HG02885 (cell line): Measurements from ENCODE around the gene ALG12.

ENCODE experiments used
- ATAC-seq: cut with Tn5 transposase; IDR thresholded peaks from one replicate; pipeline ENCODE4 v1.9.1; 2021; ENCODE audit warnings: mild to moderate bottlenecking; ENCODE audit not compliant: unreplicated experiment, poor library complexity

The ALG12 gene

DNA sequence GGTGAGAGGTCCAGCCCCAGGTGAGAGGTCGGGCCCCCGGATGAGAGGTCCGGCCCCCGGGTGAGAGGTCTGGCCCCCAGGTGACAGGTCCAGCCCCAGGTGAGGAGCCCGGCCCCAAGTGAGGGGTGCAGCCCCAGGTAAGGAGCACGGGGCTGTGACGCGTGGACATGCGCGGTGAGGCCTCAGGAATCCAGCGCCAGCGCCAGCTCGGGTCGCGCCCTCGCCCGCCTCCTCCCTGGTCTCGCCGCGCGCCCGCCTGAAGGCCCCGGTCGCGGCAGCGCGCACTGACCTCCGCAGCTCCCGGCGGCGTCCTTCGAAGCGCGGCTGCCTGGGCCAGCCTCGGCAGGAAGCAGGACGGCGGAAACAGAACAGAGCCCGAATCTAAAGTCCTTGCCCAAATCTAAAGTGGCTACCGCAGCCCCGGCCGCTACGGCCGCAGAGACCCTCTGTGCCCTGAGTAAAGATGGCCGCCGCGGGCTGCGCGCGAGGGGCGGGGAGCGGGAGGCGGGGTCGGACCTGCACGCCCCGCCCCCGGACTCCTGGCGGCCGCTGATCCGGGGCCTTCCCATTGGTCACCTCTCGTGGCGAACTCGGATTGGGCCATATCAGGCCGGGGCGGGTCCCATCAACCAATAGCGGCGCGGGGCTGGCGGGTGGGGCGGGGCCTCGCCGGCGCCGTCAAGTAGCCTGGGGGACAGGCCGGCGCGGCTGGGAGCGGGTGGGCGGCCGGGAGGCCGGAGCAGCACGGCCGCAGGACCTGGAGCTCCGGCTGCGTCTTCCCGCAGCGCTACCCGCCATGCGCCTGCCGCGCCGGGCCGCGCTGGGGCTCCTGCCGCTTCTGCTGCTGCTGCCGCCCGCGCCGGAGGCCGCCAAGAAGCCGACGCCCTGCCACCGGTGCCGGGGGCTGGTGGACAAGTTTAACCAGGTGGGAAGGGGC is at the start of gene ALG12, which contains the start of gene CRELD2:
ALG12 (minus strand) TSS at position 465 of the 937 bp plus-strand sequence. CDS start 4,673 bp downstream, outside the sequence.
CRELD2 (plus strand) TSS at position 661 of the 937 bp plus-strand sequence; CDS start at position 797, 136 bp downstream.
- ATAC-seq = peak; percentile 96

DNA sequence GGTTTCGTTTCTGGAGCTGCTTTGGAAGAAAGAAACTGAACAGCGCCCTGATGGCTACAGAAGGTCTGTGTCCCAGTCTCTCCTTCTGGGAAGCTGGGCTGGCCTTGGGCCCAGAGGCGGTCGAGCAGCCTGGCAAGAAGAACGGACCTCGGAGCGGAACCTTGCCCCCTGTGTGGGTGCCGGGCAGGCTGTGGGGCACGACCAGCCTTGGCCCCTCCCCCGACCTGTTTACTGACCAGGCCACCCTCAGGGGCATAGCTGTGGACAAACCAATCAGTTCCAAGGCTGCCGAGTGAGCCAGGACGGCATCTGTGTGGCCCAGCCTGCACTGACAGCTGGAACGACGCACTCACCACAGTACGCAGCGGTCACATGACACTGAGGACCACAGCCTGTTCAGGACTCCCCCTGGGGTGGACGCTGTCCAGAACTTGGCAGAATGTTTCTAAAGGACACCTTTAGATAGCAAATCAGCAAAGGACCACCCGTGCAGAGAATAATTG is 49.5 kb upstream of the ALG12 start:
- no peak for ATAC-seq

DNA sequence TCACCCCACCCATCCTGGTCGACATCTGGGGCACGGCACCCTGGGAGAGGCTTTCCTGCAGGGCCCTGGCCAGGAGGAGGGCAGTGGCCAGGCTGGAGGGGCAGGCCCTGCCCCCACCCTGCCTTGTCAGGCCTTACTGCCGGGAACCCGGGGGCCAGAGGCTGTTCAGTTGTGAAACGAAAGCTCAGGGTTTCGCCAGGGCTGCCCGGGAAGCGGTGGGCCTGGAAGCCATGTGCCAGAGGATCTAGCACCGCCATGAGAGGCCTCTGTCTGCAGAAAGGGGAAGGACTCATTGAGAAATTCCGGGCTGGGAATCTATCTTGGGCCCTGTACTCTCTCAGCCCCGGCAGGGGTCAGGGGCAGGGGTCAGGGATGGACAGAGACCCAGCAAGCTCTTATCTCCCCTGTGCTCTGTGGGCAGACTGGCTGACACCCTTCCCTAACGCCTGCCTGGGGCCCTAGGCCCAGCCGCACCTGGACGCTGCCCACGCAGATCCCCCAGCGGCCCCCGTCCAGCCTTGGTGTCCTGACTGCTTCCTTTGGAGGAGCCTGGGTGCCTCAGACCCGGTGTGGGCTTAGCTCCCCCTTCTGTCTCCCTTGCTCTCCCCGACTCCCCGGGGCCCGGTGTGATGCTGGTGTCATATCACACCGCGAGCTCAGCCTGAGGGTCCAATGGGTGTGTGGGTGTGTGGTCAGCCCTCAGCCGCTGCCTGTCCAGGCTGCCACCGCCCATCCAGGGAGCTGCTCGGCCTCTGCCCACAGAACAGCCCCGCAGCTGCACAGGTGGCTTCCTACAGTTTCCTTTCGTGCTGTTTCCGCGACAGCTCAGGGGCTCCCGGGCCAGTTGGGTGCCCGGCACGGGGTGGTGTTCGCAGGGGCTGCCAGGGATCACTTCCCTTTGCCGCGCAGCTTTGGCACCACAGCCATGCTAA is 48.8 kb upstream of the ALG12 start:
- no peak for ATAC-seq

DNA sequence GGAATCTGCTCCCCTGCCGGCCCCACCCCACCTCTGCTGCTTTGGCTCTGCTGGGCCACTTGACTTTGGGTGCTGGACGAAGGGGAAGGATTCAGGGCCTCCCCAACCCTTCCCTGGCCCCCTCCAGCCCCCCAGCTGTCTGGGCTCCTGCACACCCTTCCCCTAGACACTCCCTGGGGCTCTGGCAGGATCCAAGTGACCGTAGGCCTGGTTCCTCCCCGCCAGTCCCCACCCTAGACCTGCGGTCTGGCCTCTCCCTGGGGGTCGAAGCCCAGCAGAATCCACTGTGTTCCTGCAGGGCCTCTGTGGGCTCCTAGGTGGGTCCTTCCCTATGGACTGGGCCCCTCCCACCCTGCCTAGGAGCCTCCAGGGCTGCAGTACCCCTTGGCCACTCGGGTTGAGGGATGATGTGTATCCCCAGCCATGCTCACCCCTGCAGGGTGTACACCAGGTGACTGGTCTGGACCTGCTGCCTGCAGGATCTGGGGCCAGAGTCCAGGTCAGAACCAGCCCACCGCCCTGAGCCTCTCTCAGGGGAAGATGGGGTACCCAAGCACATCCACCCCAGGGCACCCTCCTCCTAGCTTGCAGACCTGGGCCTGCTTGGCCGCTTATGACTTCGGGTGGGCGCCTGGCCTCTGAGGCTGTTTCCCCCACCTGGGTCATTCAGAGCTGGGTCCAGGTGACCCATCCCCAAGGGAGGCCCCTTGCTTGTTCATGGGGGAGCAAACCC is 48.0 kb upstream of the ALG12 start:
- ATAC-seq = no peak

DNA sequence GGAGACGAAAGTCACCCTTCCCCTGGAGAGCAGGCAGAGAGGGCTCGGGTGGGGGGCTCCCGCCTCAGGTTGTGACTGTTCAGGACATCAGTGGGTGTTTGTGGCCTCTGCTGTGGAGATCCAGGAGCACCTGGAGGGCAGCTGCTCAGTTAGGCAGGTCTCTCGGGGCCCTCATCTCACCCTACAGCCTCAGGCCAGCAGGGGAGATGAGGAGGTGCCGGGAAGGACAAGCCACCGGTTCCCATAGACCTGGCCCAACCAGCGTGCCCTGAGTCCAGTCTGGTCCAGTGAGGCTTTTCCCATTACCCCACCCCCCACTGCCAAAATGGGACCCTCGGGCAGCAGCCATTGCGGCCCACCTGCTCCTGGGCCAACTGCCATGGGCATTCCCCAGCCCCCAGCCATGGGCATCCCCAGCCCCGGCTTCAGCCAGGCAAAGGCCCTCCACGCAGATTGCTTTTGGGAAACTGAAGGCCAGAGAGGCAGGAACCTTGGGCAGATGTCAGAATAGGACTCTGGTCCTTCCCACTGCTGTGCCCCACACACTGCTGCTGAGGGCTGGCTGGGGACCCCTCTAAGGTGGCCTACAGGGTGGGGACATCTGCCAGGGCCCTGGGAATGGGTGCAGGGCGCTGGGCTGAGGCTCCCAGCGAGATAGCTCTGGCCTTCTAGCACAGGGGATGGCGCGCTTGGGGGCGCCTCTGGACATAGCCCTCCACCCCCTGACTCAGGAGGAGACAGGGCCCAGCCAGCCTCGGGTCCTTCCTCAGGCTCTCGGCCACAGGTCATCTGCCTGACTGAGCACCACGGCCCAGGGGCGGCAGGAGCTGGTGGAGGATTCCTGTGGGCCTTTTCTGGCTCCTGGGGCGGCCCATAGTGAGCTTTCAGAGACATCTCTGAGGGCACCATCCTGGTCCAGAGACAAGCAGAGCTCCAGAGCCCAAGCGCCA is 47.1 kb upstream of the ALG12 start:
- ATAC-seq = no peak

DNA sequence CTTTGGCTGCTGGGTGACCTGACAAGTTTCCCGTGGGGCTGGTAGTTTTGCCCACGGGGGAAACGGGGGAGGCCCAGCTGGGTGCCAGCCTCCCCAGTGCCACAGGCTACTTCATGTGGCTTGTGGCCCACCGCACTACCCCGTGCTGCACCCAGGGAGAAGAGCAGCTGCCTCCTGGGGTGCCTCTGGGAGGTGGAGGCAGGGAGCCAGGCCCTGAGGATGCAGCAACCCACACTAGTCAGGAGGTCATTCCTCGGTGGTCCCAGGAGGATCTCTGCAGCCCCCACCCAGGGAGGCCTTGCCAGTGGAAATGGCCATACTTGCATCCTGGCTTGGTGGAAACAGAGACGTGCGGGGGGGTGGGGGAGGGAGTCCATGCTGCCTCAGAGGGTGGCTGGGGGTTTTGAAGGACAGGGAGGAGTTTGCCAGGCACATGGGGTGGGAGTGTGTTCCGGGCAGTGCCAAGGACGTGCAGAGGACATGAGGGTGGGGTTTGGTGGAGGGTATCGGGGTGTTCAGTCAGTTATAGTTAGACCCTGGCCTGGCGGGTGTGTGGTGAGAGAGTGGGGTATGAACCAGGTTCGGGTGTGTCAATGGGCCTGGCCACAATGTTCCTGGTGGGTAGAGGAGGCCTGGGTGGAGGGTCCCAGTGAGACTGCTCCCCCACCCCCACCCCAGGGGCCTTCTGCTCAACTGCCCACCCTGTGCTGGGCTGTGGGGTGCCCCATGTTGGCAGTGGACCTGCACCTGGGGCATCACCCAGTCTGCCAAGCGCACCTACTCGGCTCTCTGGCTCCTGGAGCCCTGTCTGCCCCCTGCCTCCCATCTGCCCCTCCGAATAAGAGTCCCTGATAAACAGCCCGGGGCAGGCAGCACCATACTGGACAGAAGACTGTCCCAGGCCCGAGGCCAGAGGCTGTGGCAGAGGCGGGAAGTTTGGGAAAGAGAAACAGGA is 46.2 kb upstream of the ALG12 start:
- ATAC-seq = no peak

DNA sequence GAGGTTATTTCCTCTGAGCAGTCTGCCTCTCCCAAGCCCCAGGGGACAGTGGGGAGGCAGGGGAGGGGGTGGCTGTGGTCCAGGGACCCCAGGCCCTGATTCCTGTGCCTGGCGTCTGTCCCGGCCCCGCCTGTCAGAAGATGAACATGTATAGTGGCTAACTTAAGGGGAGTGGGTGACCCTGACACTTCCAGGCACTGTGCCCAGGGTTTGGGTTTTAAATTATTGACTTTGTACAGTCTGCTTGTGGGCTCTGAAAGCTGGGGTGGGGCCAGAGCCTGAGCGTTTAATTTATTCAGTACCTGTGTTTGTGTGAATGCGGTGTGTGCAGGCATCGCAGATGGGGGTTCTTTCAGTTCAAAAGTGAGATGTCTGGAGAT is 45.4 kb upstream of the ALG12 start:
- no peak for ATAC-seq

DNA sequence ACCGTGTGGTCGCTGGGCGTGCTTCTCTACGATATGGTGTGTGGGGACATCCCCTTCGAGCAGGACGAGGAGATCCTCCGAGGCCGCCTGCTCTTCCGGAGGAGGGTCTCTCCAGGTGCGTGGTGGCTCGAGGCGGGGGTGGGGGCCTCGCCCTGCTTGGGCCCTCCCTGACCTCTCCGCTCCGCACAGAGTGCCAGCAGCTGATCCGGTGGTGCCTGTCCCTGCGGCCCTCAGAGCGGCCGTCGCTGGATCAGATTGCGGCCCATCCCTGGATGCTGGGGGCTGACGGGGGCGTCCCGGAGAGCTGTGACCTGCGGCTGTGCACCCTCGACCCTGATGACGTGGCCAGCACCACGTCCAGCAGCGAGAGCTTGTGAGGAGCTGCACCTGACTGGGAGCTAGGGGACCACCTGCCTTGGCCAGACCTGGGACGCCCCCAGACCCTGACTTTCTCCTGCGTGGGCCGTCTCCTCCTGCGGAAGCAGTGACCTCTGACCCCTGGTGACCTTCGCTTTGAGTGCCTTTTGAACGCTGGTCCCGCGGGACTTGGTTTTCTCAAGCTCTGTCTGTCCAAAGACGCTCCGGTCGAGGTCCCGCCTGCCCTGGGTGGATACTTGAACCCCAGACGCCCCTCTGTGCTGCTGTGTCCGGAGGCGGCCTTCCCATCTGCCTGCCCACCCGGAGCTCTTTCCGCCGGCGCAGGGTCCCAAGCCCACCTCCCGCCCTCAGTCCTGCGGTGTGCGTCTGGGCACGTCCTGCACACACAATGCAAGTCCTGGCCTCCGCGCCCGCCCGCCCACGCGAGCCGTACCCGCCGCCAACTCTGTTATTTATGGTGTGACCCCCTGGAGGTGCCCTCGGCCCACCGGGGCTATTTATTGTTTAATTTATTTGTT is 44.8 kb upstream of the ALG12 start:
- ATAC-seq = no peak

DNA sequence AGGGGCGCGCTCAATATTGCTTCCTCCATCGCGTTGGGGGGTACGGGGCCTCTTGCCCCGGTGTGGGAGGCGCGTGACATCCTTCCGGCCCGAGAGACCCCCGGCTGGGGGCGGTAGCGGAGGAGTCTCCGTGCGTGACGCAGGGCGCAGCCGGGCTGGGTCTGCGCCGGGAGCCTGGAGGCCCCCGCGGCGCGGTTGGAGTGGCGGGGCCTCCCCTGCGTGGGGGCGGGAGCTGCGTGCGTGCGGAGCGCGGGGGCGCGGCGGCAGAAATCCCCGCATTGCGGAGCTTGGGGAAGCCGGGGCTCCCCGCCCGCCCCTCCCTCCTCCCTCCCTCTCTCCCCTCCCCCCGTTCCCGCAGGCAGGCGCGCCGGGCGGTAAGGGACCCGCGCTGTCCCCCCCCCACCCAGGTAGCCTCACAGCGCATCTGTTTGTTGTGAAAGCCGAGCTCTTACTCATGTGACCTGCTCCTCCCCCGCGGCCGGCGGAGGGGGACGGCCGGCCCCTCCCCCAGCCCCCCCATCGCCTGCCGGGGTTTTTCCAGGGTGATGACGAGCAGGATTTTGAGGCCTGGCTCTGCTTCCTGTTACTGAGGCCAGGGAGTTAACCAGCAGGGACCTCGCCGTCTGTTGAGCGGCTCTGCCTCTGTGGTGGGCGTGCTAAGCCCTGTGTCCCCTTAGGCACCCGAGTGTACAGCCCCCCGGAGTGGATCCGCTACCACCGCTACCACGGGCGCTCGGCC is 43.9 kb upstream of the ALG12 start:
- ATAC-seq = no peak

DNA sequence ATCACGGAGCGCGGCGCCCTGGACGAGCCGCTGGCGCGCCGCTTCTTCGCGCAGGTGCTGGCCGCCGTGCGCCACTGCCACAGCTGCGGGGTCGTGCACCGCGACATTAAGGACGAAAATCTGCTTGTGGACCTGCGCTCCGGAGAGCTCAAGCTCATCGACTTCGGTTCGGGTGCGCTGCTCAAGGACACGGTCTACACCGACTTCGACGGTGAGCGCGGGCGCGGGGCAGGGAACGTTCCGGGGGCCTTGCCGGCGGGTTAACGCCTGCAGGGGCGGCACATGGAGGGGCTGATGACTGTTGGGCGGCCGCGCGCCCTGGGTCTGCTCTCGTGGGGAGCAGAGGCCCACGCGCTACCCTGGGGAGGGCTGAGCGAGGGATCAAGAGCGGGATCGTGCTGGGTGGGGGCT is 43.4 kb upstream of the ALG12 start:
- no peak for ATAC-seq

DNA sequence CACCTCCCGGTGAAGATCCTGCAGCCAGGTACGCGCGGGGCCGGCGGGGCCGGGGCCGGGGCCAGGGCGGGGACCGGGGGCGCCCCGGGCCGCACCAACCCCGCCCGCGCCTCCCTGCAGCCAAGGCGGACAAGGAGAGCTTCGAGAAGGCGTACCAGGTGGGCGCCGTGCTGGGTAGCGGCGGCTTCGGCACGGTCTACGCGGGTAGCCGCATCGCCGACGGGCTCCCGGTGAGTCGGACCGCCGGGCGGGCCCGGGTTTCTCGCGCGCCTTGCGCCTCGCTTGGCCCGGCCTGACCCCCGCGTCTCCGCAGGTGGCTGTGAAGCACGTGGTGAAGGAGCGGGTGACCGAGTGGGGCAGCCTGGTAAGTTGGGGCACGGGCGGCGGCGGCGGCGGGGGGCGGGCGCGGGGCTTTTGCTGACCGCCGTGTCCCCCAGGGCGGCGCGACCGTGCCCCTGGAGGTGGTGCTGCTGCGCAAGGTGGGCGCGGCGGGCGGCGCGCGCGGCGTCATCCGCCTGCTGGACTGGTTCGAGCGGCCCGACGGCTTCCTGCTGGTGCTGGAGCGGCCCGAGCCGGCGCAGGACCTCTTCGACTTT is 42.9 kb upstream of the ALG12 start:
- peak; percentile 0 for ATAC-seq

DNA sequence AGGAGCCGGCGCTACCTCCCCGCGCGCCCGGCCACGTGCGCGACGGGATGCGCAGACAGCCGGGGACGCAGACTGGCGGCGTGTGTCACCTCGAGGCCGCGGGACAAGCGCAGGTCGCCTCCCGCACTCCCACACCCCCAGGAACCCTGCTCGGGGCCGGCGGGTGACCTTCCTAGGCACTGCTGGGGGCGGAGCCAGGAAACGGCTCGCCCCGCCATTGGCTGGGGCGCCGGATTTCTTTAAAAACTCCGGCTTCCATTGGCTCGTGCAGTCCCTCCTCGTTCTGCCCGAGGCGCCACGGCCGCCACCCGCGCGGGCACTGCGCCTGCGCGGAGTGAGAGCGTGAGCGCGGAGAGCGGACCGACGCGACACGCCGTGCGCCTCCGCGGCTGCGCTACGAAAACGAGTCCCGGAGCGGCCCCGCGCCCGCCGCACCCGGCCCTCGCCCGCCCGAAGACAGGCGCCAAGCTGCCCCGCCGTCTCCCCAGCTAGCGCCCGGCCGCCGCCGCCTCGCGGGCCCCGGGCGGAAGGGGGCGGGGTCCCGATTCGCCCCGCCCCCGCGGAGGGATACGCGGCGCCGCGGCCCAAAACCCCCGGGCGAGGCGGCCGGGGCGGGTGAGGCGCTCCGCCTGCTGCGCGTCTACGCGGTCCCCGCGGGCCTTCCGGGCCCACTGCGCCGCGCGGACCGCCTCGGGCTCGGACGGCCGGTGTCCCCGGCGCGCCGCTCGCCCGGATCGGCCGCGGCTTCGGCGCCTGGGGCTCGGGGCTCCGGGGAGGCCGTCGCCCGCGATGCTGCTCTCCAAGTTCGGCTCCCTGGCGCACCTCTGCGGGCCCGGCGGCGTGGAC is 42.1 kb upstream of the ALG12 start, which contains the start of gene PIM3:
PIM3 (plus strand) TSS at position 614 of the 846 bp plus-strand sequence; CDS start at position 790, 176 bp downstream.
- peak; percentile 72 for ATAC-seq

DNA sequence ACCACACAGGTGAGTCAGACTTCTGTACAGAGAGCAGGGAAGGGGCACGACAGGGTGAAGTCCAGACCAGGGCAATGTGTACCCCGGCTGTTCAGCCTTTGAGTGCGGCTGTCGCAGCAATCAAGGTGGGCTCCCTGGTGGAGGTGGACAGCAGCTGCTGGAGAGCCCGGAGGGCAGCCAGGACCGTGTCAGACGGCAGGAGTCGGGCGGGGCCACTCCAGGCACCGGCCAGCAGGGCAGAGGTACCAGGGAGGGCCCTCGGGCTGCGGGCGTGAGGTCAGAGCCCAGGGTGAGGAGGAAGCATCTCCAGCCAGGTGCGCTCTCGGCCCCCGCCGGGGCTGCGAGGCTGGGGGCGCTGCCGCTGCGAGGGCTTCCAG is 41.5 kb upstream of the ALG12 start:
- peak; percentile 7 for ATAC-seq

DNA sequence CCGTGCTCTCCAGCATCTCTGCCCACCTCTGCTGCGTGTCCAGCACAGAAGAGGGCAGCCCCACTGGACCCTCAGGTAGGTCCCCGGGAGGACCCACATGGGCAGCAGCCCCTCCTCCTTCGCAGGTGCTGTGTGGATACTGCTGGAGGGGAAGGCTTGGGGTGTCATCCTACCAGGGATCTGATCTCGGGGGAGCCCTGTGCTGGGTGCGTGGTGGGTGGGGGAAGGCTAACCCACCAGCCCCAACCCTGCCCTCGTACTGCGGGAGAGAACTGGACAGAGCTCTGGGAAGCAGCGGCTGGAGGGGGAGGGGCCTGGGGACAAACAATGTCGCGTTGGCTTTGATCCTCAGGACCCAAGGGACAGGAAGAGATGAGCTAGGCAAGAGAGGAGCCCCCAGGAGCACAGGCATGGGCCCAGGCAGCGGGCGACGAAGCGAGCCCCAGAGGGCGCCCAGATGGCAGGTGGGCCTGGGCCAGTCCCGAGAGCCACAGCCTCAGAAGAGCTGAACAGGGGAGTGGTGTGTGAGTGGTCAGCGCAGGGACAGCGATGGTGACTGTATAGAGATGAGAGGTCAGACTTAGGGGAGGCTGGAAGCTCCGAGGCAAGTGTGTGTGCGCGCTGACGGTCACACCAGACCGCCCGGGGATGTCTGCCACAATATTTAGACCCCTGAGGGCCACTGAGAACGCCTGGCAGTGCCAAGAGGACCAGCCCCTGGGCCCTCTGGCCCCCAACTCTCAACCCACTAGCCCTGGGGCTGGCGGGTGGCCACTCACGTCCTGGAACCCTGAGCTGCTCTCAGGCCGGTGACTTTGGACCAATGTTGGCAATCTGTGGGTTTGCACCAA is 40.9 kb upstream of the ALG12 start:
- no peak for ATAC-seq
